GM10248 (cell line): ENCODE measurements around the gene FAM110A.
"Not testable (repeated sequence)": the region's sequence is repeated elsewhere in the genome, so short reads cannot be mapped to it uniquely, and the experiment has no call there.

Source experiments
- CTCF ChIA-PET: fragments of 300-600 bp; sonication (Branson Sonifier 250); formaldehyde crosslinking; extraction: SDS; loops from one replicate; lab custom pipeline; 2021; ENCODE audit warnings: antibody characterized with exemption; lab: Yijun Ruan, JAX
- POLR2A ChIA-PET: fragments of 350-650 bp; sonication (Branson Sonifier 250); formaldehyde crosslinking; extraction: SDS; loops from one replicate; lab custom pipeline; 2020; ENCODE audit warnings: antibody characterized with exemption; lab: Yijun Ruan, JAX
- DNase-seq: peaks from one replicate; pipeline ENCODE4 v3.0.0; 2012; ENCODE audit errors: extremely low spot score
- TF ChIP-seq, protein P1 (sequence below): IDR thresholded peaks from 2 replicates; pipeline ENCODE4 v1.5.1; 2012; ENCODE audit warnings: mild to moderate bottlenecking, low read depth; ENCODE audit errors: extremely low read depth, missing control alignments, control extremely low read depth

The FAM110A gene

DNA sequence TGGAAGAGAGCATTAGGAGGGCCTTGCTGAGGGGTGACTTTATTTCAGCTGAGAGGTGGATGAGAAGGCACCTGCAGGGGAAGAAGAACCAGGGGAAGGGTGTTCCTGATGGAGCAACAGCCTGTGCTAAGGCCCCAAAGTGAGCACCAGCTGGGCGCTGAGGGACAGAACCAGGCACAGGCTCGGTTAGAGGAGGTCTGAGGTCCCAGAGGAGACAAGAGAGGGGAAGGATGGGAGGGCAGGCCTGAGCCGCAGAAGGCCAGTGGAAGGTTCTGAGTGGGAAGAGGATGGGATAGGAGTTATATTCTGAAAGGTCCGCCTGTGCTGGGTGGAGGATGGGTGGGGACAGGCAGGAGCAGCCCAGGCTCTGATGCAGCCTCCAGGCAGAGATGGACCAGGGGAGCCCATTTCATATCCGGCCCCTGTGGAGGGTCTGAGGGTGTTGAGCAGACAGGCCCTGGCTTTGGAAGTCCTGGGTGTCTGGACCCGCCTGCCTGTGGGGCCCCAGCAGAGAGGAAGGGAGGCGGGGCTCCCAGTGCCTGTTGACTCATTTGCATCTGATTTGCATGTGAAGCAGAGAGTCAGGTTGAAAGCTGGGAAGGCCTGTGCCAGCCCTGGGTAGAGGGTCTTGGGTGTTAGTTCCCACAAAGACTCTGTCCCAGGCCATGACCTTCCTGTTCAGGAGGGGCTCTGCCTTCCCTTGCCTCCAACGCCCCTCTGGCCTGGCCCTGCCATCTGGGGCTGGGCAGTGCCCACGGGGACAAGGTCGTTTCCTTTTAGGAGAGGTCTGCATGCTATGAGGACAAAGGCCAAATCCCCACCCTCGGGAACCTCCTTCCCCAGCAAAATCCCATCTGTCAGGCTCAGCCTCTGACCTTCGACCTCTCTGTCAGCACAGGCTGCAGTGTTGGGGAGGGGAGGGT, 10.6 kb upstream of the FAM110A start:
- TF ChIP-seq, protein P1, sequence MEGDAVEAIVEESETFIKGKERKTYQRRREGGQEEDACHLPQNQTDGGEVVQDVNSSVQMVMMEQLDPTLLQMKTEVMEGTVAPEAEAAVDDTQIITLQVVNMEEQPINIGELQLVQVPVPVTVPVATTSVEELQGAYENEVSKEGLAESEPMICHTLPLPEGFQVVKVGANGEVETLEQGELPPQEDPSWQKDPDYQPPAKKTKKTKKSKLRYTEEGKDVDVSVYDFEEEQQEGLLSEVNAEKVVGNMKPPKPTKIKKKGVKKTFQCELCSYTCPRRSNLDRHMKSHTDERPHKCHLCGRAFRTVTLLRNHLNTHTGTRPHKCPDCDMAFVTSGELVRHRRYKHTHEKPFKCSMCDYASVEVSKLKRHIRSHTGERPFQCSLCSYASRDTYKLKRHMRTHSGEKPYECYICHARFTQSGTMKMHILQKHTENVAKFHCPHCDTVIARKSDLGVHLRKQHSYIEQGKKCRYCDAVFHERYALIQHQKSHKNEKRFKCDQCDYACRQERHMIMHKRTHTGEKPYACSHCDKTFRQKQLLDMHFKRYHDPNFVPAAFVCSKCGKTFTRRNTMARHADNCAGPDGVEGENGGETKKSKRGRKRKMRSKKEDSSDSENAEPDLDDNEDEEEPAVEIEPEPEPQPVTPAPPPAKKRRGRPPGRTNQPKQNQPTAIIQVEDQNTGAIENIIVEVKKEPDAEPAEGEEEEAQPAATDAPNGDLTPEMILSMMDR, result no peak
- ChIA-PET POLR2A (interaction anchor here (0.7 kb wide), 1 partner anchor 106 kb away, joined by 4 read pairs; no protein-coding TSS in a partner anchor), CTCF (interaction anchor here (1.3 to 2.6 kb wide), 4 partner anchors 7 to 133 kb away, joined by 3 to 9 read pairs (median 8); partner anchors contain the start of gene FAM110A)
- DNase-seq, result no peak

DNA sequence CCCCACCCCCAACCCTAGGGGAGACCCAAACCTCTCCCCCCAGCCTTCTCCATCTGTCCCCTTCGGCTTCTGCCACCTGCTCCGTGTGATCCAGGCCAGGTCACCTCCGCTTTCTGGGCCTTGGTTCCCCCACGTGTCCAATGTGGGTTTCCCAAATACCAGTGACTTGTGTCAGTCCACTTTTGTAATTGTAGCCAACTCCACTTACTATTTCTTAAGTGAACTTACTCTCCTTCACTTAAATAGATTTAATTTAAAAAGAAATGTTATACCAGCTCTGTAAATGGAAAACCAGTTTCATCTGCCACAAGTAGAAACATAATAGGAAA, 10.0 kb upstream of the FAM110A start:
- DNase-seq, result no peak
- POLR2A ChIA-PET, result no interaction called here
- TF ChIP-seq, protein P1, result no peak
- CTCF ChIA-PET, result interaction anchor here (2.1 to 2.6 kb wide), 3 partner anchors 8 to 132 kb away, joined by 7 to 9 read pairs (median 8); partner anchors contain the start of gene FAM110A

DNA sequence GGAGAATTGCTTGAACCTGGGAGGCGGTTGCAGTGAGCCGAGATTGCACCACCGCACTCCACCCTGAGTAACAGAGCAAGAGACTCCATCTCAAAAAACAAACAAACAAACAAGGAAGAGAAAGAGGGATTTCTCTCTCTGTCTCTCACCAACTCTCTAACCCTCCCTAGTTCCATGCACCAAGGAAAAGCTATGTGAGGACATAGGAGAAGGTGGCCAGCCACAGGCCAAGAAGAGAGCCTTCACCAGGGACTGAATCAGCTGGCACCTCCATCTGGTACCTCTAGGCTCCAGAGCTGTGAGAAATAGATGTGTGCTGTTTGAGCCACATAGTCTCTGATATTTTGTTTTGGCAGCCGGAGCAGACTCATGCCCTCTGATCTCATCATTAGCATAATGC, 9.0 kb upstream of the FAM110A start:
- ChIA-PET CTCF (interaction anchor here (1.1 to 2.3 kb wide), 4 partner anchors 8 to 133 kb away, joined by 4 to 8 read pairs (median 7); partner anchors contain the start of gene FAM110A), POLR2A (no interaction called here)
- TF ChIP-seq, protein P1, result no peak
- DNase-seq, result no peak

DNA sequence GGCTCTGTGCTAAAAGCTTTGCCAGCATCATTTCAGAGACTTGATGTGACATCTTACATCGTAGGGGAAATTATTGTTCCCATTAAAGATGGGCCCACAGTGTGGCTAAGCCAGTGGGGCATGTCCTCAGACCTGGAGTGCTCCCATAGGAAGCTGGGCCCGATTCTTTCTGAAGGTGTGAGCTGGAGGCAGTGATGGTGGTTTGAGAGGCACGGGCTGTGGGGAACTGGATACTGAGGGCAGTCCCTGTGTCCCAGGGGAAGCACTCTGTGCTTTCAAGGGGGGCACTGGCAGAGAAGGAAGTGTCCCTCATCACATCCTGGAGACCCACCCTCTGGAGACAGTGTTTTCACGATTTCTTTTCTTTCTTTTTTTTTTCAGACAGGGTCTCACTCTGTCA, 8.6 kb upstream of the FAM110A start:
- ChIA-PET POLR2A (no interaction called here), CTCF (interaction anchor here (1.1 to 2.3 kb wide), 4 partner anchors 8 to 133 kb away, joined by 4 to 8 read pairs (median 7); partner anchors contain the start of gene FAM110A)
- TF ChIP-seq, protein P1, result no peak
- DNase-seq, result no peak

DNA sequence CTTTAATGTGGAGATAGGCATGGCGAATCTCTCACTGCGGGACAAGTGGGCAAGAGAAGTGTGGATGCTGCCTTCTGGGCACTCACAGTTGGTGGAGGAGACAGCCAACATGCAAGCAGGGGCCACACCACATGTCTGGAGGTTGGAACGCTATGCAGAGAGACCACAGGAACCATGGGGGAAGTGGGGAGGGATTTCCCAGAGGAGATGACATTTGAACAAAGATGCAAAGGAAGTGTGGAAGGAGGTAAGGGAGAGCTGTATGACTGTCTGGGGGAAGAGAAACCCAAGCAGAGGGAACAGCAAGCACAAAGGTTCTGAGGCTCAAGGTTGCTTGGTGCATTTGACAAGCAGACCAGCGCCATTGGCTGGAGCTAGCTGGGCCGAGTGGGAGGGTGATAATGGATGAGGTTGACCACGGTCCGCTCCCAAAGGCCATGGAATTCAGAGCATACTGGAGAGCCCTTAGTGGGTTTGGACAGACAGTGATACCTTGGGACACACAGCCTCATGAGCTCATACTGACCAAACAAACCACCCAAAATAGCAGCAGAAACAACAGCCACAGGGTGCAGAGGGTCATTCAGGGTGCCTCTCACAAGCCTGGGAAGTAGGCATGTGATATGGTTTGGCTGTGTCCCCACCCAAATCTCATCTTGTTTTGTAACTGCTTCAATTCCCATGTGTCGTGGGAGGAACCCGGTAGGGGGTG, 7.6 kb upstream of the FAM110A start:
- POLR2A ChIA-PET, result no interaction called here
- TF ChIP-seq, protein P1, result no peak
- CTCF ChIA-PET, result interaction anchor here (0.7 to 2.4 kb wide), 2 partner anchors 17 to 131 kb away, joined by 3 to 15 read pairs; no protein-coding TSS in a partner anchor
- no peak for DNase-seq

DNA sequence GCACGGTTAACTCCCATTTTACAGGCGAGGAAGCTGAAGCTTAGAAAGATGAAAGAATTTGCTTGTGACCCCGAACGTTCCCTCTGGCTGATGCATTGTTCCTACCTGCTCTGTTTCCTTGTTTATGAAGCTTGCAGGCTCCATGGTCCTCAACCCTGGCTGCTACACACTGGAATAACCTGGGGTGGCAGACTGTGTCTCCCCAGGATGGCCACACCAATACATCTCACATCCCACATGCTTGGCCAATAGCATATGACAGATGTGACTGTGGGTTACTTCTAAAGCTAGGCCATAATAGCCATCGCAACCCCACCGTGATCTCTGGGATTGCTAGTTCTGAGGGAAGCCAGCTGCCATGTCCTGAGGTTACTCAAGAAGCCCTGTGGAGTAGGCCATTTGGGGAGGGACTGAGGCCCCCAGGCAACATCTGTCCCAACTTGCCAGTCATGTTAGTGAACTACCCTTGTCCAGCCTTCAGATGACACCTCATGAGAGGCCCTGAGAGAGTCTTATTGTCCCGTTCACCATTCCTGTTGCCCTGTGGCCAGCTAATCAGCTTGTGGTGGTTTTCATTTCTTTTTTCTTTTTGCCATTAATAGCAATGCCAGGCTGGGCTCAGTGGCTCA, 6.7 kb upstream of the FAM110A start:
- CTCF ChIA-PET, result interaction anchor here (0.7 to 2.4 kb wide), 3 partner anchors 16 to 130 kb away, joined by 3 to 15 read pairs (median 3); no protein-coding TSS in a partner anchor
- TF ChIP-seq, protein P1, result no peak
- POLR2A ChIA-PET, result no interaction called here
- no peak for DNase-seq

DNA sequence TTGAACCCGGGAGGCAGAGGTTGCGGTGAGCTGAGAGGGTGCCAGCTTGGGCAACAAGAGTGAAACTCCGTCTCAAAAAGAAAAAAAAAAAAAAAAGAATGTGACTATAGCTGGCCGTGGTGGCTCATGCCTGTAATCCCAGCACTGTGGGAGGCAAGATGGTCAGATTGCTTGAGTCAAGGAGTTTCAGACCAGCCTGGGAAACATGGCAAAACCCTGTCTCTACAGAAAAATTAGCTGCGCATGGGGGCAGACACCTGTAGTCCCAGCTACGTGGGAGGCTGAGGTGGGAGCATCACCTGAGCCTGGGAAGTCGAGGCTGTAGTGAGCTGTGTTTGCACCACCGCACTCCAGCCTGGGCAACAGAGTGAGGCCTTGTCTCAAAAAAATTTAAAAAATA, 5.5 kb upstream of the FAM110A start:
- DNase-seq, POLR2A ChIA-PET: not testable (repeated sequence)
- CTCF ChIA-PET, result interaction anchor here (2.4 to 3.7 kb wide), 2 partner anchors 13 to 128 kb away, joined by 9 to 15 read pairs; no protein-coding TSS in a partner anchor
